ENCODE measurements around the gene CCDC107.

Gene CCDC107

DNA sequence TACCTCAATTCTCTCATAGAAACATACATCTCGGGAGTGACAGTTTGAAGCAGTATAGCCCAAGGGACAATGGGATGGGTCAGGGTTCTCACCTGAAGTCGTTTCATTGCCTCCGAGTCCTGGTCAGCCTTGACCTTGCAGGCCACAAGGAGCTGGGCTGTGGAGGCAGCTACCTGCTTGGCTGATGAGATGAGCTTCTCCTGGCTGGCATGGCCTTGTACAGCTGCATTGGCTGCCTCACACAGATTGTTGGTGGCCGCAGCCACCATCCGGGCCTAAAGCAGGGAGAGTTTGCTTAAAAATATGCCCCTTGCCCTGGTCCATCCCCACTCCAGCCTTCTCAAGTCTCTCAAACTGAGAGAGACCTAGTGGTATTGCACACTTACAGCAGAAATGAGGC lies 40.1 kb downstream of the CCDC107 start:
- H3K27ac ChIP-seq = no peak overlapping the region
- TF ChIP-seq, protein P1, sequence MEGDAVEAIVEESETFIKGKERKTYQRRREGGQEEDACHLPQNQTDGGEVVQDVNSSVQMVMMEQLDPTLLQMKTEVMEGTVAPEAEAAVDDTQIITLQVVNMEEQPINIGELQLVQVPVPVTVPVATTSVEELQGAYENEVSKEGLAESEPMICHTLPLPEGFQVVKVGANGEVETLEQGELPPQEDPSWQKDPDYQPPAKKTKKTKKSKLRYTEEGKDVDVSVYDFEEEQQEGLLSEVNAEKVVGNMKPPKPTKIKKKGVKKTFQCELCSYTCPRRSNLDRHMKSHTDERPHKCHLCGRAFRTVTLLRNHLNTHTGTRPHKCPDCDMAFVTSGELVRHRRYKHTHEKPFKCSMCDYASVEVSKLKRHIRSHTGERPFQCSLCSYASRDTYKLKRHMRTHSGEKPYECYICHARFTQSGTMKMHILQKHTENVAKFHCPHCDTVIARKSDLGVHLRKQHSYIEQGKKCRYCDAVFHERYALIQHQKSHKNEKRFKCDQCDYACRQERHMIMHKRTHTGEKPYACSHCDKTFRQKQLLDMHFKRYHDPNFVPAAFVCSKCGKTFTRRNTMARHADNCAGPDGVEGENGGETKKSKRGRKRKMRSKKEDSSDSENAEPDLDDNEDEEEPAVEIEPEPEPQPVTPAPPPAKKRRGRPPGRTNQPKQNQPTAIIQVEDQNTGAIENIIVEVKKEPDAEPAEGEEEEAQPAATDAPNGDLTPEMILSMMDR (IDR thresholded peaks at IDR 0.05) = no peak
- TF ChIP-seq ZFX (IDR thresholded peaks at IDR 0.05; ENCODE audit: borderline replicate concordance) = no peak

DNA sequence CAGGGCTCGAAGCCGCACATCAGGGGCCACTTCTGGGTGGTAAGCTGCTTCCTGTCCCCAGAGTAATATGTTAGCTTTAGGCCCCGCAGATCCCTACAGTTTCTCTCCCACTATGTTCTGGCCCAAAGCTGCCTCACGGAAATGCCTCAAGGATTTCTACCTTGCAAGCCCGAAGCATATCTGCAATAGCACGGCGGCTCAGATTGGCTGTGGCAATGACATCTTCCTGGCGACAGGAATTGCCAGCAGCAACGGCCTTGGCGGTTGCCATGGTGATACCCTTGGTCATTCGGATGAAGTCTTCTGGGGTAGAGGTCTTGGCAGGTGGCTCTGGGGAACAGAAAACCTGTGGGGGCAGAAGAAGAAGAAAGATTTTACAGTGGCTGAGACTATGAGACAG lies 41.9 kb downstream of the CCDC107 start:
- TF ChIP-seq ZFX (IDR thresholded peaks at IDR 0.05; ENCODE audit: borderline replicate concordance) = no peak
- TF ChIP-seq, protein P1 (IDR thresholded peaks at IDR 0.05) = no peak
- H3K27ac ChIP-seq = no peak overlapping the region

DNA sequence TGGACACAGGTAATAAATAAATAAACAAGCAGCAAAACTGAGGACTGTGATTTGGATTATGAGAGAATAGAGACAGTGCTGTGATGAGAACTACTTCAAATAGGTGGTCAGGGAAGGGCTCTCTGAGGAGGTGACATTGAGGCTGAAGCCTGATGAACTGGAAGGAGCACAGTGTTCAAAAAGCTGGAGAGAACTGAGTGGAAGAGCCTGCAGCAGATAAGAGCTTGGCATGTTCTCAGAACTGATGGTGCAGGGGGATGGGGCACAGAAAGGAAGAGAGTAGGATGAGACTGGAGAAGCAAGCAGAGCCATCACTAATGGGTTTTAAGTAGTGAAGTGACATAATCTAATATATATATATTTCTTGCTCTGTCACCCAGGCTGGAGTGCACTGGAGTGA lies 42.9 kb downstream of the CCDC107 start:
- H3K27ac ChIP-seq = no peak overlapping the region
- TF ChIP-seq, protein P1 (IDR thresholded peaks at IDR 0.05) = no peak
- no peak for TF ChIP-seq ZFX (IDR thresholded peaks at IDR 0.05; ENCODE audit: borderline replicate concordance)

DNA sequence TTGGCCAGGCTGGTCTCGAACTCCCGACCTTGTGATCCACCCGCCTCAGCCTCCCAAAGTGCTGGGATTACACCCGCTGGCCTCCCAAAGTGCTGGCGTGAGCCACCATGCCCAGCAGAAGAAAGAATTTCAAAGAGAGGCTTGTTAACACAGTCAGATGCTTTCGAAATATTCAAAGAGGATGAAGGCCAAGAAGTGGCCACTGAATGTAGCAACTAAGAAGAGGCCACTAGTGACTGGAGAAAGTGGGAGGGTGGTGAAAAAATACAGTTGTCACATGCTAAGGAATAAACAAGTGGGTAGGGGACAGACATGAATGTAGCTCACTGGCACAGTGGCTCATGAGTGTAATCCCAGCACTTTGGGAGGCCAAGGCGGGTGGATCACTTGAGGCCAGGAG lies 44.6 kb downstream of the CCDC107 start:
- TF ChIP-seq, protein P1 (IDR thresholded peaks at IDR 0.05) = no peak
- TF ChIP-seq ZFX (IDR thresholded peaks at IDR 0.05; ENCODE audit: borderline replicate concordance) = no peak
- H3K27ac ChIP-seq = no peak overlapping the region

DNA sequence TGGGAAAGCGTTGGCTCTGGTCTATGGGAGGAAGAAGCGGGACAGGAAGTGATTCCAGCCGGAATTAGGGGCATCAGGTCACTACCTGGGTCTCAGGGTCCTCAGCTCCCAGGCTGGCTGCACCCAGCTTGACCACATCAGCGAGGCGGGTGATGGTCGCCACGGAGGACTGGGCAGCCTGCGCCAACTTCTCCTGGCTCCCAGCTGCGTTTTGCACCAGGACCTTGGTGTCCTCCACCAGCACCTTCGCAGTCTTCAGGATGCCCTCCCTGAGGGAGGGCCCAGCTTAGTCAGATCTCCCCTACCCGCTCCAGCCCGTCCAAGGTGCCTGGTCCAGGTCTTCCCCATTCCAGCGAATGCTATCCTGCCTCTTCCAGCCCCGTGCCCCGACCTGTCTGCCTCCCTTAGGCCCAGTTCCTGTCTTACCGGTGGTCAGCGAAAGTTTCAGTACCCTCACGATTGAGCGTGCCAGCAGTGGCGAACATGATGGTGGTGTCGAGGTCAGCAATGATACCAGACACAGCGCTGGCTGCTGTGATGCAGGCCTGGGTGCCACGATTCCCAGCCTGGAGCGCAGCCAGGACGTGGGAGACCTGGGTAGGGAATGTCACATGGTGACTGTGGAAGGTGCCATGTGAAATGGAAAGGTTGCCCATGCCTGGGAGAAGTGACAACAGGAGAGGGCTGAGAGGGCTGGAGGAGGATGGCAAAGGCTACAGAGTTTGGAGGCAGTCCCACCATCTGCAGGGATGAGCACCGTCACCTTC lies 46.0 kb downstream of the CCDC107 start:
- TF ChIP-seq ZFX (IDR thresholded peaks at IDR 0.05; ENCODE audit: borderline replicate concordance) = no peak

DNA sequence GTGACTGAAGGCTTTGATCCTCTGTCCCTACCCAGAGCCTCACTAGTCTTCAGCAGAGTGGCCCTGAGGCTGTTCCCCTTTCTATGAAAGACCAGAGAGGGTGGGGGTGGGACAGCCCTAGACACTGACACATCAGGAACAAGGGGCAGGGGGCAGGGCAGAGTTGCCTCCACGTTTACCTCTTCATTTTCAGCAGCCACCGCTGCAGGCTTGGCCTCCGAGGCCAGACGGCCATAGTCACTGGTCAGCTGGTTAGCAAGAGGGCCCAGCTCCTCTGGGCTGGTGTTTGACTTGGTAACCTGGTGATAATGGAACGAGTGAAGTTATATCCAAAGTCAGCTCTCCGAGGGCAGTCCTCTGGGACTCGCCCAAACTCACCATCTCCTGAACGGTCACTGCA lies 47.3 kb downstream of the CCDC107 start:
- no peak overlapping the region for H3K27ac ChIP-seq
- no peak for TF ChIP-seq ZFX (IDR thresholded peaks at IDR 0.05; ENCODE audit: borderline replicate concordance)
- TF ChIP-seq, protein P1 (IDR thresholded peaks at IDR 0.05) = no peak

More for the DNA sequence above, 46.0 kb downstream of the CCDC107 start:
- H3K27ac ChIP-seq = no peak overlapping the region

DNA sequence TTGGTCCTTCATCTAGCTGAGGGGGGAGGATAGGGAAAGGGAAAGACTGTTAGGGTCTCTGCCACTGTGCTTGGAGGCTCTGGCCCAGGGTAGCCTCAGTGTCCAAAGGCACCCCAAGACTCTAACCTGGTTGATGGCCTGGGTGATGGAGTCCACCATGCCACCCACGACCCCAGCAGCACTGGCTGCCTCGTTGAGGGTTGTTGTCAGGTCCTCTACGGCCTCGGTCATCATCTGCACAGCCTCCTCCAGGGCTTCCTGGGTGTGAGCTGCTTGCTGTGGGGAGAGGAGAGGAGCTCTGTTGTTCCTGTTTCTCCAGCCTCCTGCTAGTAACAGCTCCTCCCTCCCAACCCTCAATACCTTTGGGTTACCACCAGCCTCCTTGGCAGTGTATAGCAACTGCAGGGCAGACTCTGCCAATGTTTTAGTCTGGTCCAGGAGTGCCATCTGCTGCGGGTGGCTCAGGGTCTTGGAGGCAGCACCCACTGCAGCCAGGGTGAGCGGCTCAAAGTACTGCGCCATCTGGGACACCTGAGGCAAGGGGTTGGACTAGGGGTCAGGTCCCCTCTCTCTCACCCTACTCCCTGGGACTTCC lies 47.8 kb downstream of the CCDC107 start:
- TF ChIP-seq ZFX (IDR thresholded peaks at IDR 0.05; ENCODE audit: borderline replicate concordance) = no peak
- TF ChIP-seq, protein P1 (IDR thresholded peaks at IDR 0.05) = no peak
- no peak overlapping the region for H3K27ac ChIP-seq

Measured in 22Rv1 (cell line).